Stimulated activated CD8-positive, alpha-beta memory T cell treated with anti-CD3 and anti-CD28 coated beads, Interleukin-7, amount 100 ng/mL, for 1 hour (primary cell): ENCODE results near the gene GP5.

Experiments used
- DNase-seq, 2 donors: peaks; one replicate each; pipeline ENCODE4 v3.0.0-alpha.2; 2020; ENCODE audit warnings: low read depth in 2 of 2

Gene GP5

GRCh38 chr3:194396859-194397756, 2.0 kb downstream of the GP5 start:
- no peak for DNase-seq

- DNase-seq, result no peak
These were observed 2.6 kb downstream of the GP5 start for GRCh38 chr3:194396539-194396858.

DNA sequence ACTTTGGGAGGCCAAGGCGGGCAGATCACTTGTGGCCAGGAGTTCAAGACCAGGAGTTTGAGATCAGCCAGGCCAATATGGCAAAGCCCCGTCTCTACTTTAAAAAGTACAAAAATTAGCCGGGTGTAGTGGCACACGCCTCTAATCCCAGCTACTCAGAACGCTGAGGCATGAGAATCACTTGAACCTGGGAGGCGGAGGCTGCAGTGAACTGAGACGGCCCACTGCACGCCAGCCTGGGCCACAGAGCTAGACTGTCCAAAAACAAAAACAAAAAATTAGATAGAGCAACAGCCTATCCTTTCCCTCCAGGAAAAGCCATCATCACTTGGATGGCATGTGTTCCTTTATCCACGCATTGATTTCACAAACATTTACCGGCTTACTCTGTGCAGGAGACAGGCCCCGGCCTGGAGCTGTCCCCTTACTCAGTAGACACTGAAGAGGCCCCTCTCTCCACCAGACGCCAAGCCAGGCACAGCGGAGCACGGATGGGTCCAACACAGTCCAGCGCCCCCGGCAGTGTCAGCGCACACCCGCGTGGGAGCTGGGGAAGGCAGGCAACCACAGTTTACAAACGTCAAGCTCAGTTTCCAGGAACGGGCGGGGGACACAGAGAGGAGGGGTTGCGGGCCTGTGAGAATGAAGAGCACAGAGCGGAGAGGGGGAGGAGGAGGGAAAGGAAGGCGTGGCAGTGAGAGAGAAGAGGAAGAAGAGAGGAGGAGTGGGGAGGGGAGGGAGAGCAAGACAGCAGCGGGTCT, 3.1 kb downstream of the GP5 start:
- DNase-seq, result peak in 1 of 2 donors; percentile 21

DNA sequence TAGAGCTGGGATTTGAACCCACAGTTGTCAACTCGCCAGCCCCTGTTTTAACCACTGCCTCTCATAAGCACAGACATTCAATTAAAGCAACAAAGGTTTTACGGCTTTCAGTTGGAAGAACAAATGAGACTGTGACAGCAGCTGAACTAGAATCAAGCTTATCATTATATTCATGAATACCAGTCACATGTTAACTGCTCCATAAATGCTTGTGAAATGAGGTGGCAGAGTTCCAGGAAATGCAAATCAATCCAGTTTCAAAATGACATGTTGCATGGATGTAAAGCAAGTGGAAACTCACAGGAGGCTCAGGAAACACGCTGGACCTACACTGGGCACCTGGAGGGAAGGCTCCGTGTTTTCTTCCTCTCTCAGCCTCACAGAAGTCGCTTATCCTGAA, 3.9 kb downstream of the GP5 start:
- DNase-seq, result no peak

DNA sequence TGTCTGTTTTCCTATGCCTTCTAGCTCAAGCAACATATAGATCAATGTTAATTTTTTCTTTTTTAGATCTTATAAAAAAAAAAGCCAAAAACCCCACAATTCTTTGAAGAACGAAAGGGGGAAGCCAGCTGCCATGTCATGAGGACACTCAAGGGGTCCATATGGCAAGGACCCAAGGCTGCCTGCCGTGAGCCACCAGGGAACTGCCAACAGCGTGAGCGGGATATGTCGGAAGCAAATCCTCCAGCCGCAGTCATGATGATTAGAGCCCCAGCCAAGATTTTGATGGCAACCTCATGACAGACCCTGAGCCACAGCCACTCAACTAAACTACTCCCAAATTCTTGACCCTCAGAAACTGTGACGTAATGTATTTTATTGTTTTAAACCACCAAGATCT, 6.5 kb downstream of the GP5 start:
- no peak for DNase-seq

DNA sequence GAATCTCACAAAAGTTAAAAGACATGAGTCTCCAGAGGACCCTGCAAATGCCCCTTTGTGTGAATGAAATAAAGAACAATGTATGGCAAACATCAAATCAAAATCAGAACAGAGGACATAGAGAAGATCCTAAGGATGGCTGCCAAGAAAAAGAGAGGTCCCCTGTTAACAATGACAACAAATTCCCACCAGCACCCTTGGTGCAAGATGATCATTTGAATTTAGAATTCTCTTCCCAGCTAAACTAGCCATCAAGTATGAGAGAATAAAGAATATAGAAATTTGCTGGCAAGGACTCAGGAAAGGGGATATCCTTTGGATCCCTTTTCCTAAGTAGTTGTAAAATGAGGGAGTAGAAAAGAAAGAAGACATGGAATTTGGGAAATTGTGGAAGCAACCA, 8.2 kb downstream of the GP5 start:
- no peak for DNase-seq

DNA sequence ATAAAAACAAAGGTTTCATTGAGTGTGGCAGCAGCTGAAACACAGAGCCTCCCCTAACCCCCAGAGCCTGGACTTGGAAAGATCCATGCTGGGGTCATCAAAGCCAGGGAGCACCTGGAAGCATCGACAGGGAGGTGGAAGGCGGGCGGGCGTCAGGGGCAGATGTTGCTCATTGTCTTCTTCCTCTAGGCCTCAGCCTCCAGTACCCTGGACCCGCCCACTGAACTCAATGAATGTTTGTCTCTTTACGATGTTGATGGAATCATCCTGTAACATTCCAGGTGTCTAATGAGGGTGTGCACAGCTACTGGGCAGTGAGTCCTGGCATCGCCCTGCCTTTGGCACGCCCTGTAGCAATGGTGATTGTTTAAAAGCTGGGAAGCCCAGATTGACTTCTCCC, 9.8 kb downstream of the GP5 start:
- DNase-seq, result no peak

- DNase-seq, result no peak
These were observed 11.1 kb downstream of the GP5 start for GRCh38 chr3:194387926-194388418.

DNA sequence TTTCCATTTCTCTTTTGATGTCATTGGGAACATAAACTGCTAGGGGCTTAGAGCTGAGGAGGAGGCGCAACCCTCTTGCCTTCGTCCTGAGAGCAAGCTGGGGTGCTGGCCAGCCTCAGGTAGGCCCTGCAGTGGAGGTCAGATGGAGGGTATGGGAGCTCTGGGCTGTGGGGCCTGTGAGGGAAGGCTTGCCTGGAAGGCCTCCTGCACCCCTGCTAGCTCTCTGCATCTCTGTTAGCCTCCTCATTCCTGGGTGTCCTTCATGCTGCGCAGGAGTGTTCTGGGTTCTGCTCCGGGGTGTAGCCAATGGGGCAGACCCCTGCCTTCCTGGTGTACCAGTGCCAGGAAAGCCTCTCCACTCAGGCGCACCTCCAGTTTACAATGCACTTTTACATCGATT, 11.8 kb downstream of the GP5 start:
- no peak for DNase-seq

DNA sequence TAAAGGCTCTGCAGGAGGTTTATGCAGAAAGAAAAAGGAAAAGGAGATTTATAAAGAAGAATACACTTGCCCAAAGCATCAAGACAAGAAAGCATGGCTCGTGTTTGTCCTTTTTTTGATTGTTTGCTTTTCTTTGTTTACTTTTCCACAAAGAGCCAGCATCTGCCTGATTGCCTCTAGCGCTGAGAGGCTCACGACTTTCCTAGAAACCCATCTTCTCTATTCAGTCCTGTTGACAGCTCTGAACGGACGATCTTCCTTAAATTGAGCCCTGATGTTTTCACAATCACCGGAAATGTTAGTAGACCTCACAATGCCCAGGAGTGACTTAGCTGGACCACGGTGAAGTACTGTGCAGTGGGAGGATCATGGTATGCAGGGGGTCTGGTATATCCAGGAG, 12.4 kb downstream of the GP5 start:
- DNase-seq, result no peak

DNA sequence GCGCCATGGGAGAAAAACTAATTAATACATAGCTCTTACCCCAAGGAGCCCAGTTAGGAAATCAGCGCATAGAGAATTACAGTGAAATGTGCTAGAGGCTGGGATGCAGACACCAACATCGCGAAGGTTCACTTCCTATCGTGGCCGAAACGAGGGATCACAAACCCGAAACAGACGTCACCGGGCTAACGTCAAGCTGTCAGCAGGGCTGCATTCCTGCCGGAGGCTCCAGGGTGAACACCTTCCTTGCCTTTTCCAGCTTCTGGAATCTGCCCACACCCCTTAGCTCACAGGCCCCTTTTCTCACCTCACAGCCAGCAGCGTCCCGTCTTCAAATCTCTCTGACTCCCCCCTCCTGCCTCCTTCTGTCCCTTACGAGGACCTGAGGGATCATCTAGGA, 13.0 kb downstream of the GP5 start:
- no peak for DNase-seq

GRCh38 chr3:194384569-194385001, 14.5 kb downstream of the GP5 start:
- no peak for DNase-seq

GRCh38 chr3:194384156-194384555, 14.9 kb downstream of the GP5 start:
- no peak for DNase-seq

GRCh38 chr3:194383276-194383940, 15.7 kb downstream of the GP5 start:
- no peak for DNase-seq

DNA sequence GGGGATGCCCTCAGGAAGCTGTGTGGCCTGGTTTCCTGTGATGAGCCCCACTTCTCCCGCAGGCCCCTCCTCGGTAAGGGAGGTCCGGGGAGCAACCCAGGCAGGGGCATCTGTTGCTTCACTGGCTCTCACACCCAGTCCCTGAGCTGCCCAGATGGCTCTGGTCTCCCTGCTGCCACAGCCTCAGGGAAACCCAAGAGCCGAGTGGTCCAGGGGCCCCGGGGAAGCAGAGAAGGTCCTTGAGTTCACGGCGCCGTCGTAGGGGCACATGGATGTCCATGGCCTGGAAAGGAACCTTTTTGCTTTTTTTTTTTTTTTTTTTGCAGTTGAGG, 16.2 kb downstream of the GP5 start:
- no peak for DNase-seq

DNA sequence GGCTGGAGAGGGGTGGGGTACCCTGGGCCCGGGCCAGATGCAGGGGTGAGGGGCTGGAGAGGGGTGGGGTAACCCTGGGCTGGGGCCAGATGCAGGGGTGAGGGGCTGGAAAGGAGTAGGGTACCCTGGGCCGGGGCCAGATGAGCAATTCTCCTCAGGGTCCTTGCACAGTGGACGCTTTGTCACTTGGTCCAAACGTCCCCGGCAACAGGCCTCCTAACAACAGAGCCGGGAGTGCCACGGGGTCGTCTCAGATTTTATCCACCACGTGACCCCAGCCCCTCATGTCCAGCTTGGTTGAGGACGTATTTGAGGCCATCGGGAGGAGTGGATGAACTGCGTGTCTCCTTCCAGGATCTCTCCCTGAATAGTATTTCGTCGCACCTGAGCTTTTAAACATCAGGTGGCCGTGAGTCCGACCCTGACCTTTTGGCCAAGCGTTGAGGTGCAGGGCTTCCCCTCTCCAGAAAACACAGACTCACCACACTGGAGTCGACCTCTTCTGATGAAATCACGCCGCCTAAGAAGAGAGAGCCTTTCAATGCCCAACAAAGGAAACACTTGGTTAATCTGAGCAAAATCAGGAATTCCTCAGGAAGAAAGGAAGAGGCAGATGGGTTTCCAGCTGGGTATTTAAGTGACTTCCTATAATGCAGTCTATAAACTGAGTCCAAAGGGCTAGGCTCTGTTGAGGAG, 16.7 kb downstream of the GP5 start:
- DNase-seq, result no peak

GRCh38 chr3:194381460-194381875, 17.6 kb downstream of the GP5 start:
- no peak for DNase-seq

- DNase-seq, result no peak
These were observed 18.7 kb downstream of the GP5 start for GRCh38 chr3:194380326-194380725.

GRCh38 chr3:194379651-194380050, 19.4 kb downstream of the GP5 start:
- no peak for DNase-seq

GRCh38 chr3:194379231-194379630, 19.8 kb downstream of the GP5 start:
- DNase-seq, result no peak

- DNase-seq, result no peak
These were observed 21.4 kb downstream of the GP5 start for GRCh38 chr3:194377708-194378107.

- DNase-seq, result no peak
These were observed 22.9 kb downstream of the GP5 start for GRCh38 chr3:194376241-194376560.
